A673 (cell line): ENCODE data around the gene RRAGD. TPM values are rescaled to one million over a fixed set of nuclear protein-coding genes. Genes with fewer than 3 reads are reported as not detected.

Source experiments
- BruUV-seq: library from RNA; stranded (reverse); fragments of 400-500 nt; replicated peaks from 2 replicates; lab custom pipeline; 2021; lab: Mats Ljungman, UMichigan
- CTCF ChIA-PET: fragments of 300-600 bp; sonication (Branson Sonifier 250); formaldehyde crosslinking; loops from one replicate; lab custom pipeline; 2022; ENCODE audit warnings: antibody characterized with exemption; lab: Charles Lee
- POLR2A ChIA-PET: fragments of 300-600 bp; sonication (Branson Sonifier 250); formaldehyde crosslinking; loops from one replicate; lab custom pipeline; 2022; ENCODE audit warnings: antibody characterized with exemption; ENCODE audit not compliant: low non-redundant PET; lab: Charles Lee
- DNase-seq: peaks from one replicate; pipeline ENCODE4 v3.0.0-alpha.2; 2015; ENCODE audit warnings: low spot score
- H3K27ac ChIP-seq: fragments of 200-600 bp; sonication (generic); 2 replicates; pipeline ENCODE4 v1.5.1; 2016; ENCODE audit warnings: mixed run types, low read depth, mild to moderate bottlenecking, mixed read lengths, antibody characterized with exemption, low read length; ENCODE audit not compliant: poor library complexity, severe bottlenecking
- H3K27me3 ChIP-seq: fragments of 200-600 bp; sonication (generic); replicated peaks from 2 replicates; pipeline ENCODE4 v1.6.1; 2017; ENCODE audit warnings: mixed run types, low read depth, mild to moderate bottlenecking, mixed read lengths, antibody characterized with exemption, low read length; ENCODE audit not compliant: insufficient read depth, poor library complexity
- H3K36me3 ChIP-seq: fragments of 200-600 bp; sonication (generic); 2 replicates; pipeline ENCODE4 v1.6.1; 2016; ENCODE audit warnings: mixed run types, mild to moderate bottlenecking, mixed read lengths, antibody characterized with exemption, low read length; ENCODE audit not compliant: insufficient read depth, poor library complexity, severe bottlenecking
- H3K4me1 ChIP-seq: fragments of 200-600 bp; sonication (generic); 2 replicates; pipeline ENCODE4 v1.6.1; 2017; ENCODE audit warnings: mixed run types, mild to moderate bottlenecking, mixed read lengths, antibody characterized with exemption, low read length; ENCODE audit not compliant: insufficient read depth, poor library complexity, severe bottlenecking
- H3K4me3 ChIP-seq: fragments of 200-600 bp; sonication (generic); 2 replicates; pipeline ENCODE4 v1.5.1; 2016; ENCODE audit warnings: low read depth, mixed run types, mild to moderate bottlenecking, mixed read lengths, low read length; ENCODE audit not compliant: poor library complexity, severe bottlenecking
- H3K9me3 ChIP-seq: fragments of 200-600 bp; sonication (generic); 2 replicates; pipeline ENCODE4 v1.6.1; 2016; ENCODE audit warnings: mixed run types, low read depth, mild to moderate bottlenecking, mixed read lengths, antibody characterized with exemption, low read length; ENCODE audit not compliant: poor library complexity, severe bottlenecking
- CTCF ChIP-seq: fragments of 300-800, 200-600 bp; sonication (generic); conservative IDR thresholded peaks from 2 replicates; pipeline ENCODE4 v1.5.1; 2017; ENCODE audit warnings: low read depth, mild to moderate bottlenecking, antibody characterized with exemption, low read length, moderate library complexity, mixed read lengths
- EZH2 ChIP-seq: fragments of 200-600 bp; sonication (generic); IDR thresholded peaks from 2 replicates; pipeline ENCODE4 v1.6.1; 2017; ENCODE audit warnings: borderline replicate concordance, low read depth, mild to moderate bottlenecking, mixed read lengths, antibody characterized with exemption, low read length; ENCODE audit not compliant: poor library complexity, severe bottlenecking
- intact Hi-C: fragments of 100-400 bp; cut with micrococcal nuclease; formaldehyde crosslinking; loops from one replicate; pipeline ENCODE4 v1.10.0; 2022; ENCODE audit not compliant: unreplicated experiment
- total RNA-seq: library from RNA; stranded (reverse); gene quantifications from 2 replicates; pipeline ENCODE4 v1.2.3, GENCODE V29; 2021

RRAGD gene
- total RNA-seq, 1 experiment from 2014 or later = 9.5 TPM

- H3K36me3 ChIP-seq = no peaks in the 10 kb centered on the region
- POLR2A ChIA-PET = no interaction called here
- H3K27me3 ChIP-seq = no peaks in the 10 kb centered on the region
- H3K4me1 ChIP-seq = peaks cover 10% of the 10 kb centered on the region
- no peak overlapping the region for H3K27ac ChIP-seq
- no peak for TF ChIP-seq EZH2
- DNase-seq = no peak
- H3K4me3 ChIP-seq = no peak overlapping the region
- CTCF ChIA-PET = interaction anchor here (0.5 to 2.1 kb wide), 10 partner anchors 10 to 915 kb away, joined by 3 to 12 read pairs (median 4); partner anchors contain the start of genes LYRM2 and UBE2J1
- intact Hi-C loops = no loop called here
- H3K9me3 ChIP-seq = no peaks in the 10 kb centered on the region
- no TSS peak for BruUV-seq
These were observed 39.6 kb downstream of the RRAGD start for GRCh38 chr6:89372506-89372901.

- H3K27me3 ChIP-seq = no peaks in the 10 kb centered on the region
- CTCF ChIA-PET = interaction anchor here (0.5 to 2.1 kb wide), 12 partner anchors 9 to 597 kb away, joined by 3 to 12 read pairs (median 4); partner anchors contain the start of genes LYRM2 and UBE2J1
- no TSS peak for BruUV-seq
- TF ChIP-seq EZH2 (no peak), CTCF (peak; percentile 99)
- no peaks in the 10 kb centered on the region for H3K36me3 ChIP-seq
- no peak overlapping the region for H3K4me3 ChIP-seq
- no peak overlapping the region for H3K27ac ChIP-seq
- no peaks in the 10 kb centered on the region for H3K9me3 ChIP-seq
- peak; percentile 75 for DNase-seq
- POLR2A ChIA-PET = no interaction called here
- peaks cover 10% of the 10 kb centered on the region for H3K4me1 ChIP-seq
- intact Hi-C loops = no loop called here
These were observed 40.1 kb downstream of the RRAGD start for GRCh38 chr6:89371849-89372505.

GRCh38 chr6:89368999-89369398 lies 43.1 kb downstream of the RRAGD start:
- H3K4me1 ChIP-seq = peaks cover 10% of the 10 kb centered on the region

More at GRCh38 chr6:89368999-89369398, 43.1 kb downstream of the RRAGD start:
- Histone ChIP-seq H3K36me3 (no peaks in the 10 kb centered on the region), H3K27ac (no peak overlapping the region), H3K4me3 (no peak overlapping the region), H3K9me3 (no peaks in the 10 kb centered on the region), H3K27me3 (no peaks in the 10 kb centered on the region)
- intact Hi-C loops = loop anchor here (1.0 kb wide), 3 partner anchors 241 to 387 kb away; no protein-coding TSS in a partner anchor
- peak; percentile 61 for DNase-seq
- ChIA-PET CTCF (no interaction called here), POLR2A (no interaction called here)
- TF ChIP-seq EZH2 (no peak), CTCF (peak; percentile 60)
- no TSS peak for BruUV-seq
